NCI-H1694 treated with DMSO at 0.1 percent for 48 hours (cell line): ENCODE measurements around the gene DGKD.
"Not testable (repeated sequence)": the region's sequence is repeated elsewhere in the genome, so short reads cannot be mapped to it uniquely, and the experiment has no call there.

ENCODE experiments used
- DNase-seq: peaks from one replicate; lab custom pipeline; 2025; lab: John Stamatoyannopoulos, UW

DGKD gene

DNA sequence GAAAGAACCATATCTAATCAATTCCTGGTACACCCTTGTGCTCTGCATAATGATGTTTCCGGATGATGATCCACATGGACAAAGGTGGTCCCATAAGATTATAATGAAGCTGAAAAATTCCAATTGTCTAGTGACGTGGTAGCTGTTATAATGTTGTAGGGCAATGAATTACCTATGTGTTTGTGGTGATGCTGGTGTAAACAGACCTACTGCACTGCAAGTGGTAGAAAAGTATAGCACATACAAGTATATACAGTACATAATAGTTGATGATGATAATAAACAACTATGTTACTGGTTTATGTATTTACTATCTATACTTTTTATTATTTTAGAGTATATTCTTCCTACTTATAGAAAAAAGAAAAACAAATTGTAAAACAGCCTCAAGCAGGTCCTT lies 8.4 kb downstream of the DGKD start:
- DNase-seq, result no peak

DNA sequence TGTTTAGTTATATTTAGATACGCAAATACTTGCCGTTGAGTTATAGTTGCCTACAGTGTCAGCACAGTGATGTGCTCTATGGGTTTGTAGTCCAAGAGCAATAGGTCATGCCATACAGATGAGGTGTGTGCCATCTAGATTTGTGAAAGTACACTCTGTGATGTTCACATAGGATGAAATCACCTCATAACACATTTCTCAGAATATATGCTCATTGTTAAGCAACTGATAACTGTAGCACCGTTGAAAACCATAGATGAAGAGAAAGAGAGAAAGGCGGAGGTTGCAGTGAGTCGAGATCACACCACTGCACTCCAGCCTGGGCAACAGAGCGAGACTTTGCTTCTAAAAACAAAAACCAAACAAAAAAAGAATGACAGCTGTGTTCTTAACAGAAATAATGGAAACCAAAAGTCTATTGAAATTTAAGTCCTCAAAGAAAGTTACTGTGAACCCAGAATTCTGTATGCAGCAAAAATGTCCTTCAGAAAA lies 9.5 kb downstream of the DGKD start:
- no peak for DNase-seq

DNA sequence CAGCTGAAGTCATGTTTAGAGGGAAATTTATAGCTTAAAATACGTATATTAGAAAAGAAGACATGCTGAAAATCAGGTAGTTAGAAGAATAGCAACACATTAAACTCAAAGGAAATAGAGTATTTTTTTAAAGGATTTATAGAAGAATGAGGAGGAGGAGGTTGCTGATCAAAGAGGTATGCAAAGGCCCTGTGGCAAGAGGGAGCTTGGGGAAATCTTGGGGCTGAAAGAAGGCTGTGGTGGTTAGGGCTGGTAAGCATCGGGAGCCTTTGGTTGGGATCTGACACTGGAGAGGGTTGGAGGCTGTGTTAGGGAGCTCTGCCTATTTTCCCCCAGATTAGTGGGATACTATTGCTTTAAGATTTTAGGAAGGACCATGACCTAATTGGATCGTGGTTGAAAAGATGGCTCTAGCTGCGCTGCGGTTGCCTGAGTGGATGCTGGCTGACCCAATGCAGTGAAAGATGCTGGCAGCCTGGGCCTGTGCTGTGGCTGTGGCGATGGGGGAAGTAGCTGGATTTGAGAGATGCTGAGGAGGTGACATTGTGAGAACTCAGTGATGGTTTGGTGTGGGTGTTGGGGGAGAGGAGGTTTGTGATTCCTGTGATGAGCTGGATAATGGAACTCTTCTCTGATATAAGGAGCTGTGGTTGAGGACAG lies 11.7 kb downstream of the DGKD start:
- DNase-seq, result no peak

DNA sequence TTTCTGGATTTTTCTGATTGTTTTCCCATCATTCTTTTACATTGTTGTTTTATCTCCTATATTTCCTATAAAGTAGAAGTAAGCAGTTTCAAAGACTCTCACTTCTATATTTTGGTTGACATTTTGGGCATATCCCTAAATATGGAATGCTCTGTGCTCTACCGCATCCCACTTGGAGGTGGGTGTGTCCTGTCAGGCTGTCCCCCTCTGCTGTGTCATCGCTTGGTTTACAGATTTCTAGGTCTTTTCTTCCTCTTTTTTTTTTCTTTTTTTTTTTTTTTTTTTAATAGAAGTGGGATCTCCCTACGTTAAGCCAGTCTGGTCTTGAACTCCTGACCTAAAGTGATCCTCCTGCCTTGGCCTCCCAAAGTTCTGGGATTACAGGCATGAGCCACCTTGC lies 13.3 kb downstream of the DGKD start:
- no peak for DNase-seq

DNA sequence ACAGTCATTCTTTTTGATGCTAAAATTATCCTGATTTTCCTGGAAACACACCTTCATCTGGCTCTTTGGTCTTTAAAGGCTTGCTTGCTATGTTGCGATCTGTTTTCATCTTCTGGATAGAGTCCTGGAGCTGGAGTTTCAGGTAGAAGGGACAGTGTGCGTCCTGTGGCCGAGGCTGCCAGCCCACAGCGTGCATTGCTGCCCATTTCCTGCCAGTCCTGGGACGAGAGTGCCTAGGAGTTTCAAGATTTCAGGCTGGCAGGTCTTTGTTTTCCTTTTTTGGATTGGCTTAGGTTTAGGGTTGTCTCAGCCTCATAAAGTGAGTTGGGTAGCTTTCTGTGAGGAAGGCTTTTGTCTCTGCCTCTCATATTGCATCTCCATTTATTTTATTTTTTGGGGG lies 14.5 kb downstream of the DGKD start:
- no peak for DNase-seq

DNA sequence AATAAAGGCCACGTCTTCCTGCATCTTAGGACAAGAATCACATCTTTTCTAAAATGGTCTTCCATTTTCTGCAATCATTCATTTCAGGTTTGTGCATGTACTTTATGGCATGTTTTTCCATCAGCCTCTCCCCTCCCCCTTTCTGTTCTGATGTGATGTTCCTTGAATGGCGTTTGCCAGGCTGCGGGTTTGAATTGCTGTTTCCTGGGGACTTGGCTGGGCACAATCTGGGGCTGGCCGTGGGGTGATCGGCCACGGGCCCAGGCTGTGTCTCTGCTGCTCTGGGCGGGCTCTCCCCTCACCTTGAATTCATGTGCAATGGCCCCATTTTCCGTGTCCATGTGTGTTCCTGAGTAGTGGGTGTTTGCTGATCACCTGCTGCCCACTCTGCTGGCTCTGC lies 15.2 kb downstream of the DGKD start:
- no peak for DNase-seq

DNA sequence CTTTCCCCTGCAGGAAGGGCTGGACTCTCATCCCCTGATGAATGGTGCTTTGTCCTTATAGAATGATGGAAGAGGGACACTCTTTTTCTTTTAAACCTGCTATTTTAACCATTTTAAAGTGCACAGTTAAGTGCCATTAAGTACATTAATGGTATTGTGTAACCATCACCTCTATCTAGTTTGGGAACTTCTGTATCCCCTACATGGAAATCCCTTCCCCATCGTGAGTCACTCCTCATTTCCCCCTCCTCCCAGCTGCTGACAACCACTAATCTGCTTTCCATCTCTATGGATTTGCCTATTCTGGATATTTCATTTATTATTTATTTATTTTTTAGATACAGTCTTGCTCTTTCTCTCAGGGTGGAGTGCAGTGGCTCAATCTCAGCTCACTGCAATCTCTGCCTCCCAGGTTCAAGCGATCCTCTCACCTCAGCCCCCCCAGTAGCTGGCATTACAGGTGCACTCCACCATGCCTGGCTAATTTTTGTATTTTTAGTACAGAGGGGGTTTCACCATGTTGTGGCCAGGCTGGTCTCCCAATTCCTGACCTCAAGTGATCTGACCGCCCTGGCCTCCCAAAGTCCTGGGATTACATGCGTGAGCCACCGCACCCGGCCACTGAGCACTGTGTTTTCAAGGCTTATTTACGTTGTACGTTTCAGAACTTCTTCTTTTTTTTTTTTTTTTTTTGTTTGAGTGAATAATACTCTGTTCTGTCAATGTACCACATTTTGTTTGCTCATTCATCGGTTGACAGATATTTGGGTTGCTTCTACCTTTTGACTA lies 15.8 kb downstream of the DGKD start:
- no peak for DNase-seq

DNA sequence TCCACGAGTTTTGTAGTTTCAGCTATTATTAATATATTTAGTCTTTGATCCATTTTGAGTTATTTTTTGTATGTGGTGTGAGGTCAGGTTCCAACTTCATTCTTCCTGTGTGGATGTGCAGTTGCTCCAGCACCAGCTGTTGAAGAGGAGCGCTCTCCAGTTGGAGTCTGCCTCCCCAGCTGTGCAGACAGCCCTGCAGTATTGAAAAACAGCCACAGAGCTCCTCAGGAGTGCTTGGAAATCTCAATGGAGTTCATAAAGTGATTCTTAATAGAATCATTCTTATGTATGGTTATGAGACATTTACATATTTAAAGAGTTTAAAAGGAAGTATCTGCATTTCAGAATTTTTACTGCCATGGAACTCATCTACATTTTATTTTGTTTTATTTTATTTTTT lies 17.3 kb downstream of the DGKD start:
- DNase-seq, result no peak

DNA sequence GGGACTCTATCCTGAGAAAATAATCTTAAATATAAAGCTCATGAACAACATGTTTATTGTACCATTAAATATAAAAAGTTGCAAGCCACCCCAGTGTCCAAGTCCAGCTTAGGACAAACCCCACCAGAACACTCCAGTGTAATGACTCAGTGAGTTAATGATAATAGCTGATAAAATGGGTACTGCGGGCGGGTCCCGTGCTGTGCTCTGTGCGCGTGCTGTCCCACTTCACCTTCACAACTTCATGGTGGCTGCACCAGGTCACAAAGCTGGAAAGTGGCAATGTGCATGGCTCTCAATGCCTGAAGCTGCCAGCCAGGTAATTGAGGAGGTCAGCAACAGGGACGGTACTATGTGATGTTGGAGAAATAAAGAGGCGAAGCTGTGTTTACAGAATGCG lies 18.6 kb downstream of the DGKD start:
- DNase-seq, result no peak

DNA sequence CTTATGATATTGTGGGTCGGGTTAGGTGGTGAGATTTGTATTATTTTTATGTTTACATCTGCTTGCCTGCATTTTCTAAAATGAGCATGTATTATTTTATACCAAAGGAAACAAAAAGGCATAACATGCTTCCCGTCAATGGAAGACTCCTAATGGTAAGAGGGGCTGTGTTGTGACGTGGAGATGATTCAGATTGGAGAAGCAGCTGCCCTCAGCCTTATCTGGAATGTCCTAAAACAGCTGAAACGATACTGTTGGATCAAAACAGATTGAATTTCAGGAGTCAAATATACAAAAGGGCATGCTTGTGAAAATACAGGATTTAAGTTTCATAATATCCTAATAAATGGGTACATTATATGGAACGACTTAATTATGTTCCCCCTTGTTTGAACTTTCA lies 19.0 kb downstream of the DGKD start:
- DNase-seq, result no peak

DNA sequence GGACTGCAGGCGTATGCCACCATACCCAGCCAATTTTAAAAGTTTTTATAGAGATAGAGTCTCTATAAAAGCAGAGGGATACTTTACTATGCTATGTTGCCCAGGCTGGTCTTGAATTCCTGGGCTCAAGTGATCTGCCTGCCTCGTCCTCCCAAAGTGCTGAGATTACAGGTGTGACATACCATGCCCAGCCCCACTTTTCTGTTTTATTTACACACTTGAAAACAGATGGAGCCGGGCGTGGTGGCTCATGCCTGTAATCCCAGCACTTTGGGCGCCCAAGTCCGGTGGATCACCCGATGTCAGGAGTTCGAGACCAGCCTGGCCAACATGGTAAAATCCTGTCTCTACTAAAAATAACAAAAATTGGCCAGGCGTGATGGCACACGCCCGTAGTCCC lies 20.5 kb downstream of the DGKD start:
- not testable (repeated sequence) for DNase-seq

DNA sequence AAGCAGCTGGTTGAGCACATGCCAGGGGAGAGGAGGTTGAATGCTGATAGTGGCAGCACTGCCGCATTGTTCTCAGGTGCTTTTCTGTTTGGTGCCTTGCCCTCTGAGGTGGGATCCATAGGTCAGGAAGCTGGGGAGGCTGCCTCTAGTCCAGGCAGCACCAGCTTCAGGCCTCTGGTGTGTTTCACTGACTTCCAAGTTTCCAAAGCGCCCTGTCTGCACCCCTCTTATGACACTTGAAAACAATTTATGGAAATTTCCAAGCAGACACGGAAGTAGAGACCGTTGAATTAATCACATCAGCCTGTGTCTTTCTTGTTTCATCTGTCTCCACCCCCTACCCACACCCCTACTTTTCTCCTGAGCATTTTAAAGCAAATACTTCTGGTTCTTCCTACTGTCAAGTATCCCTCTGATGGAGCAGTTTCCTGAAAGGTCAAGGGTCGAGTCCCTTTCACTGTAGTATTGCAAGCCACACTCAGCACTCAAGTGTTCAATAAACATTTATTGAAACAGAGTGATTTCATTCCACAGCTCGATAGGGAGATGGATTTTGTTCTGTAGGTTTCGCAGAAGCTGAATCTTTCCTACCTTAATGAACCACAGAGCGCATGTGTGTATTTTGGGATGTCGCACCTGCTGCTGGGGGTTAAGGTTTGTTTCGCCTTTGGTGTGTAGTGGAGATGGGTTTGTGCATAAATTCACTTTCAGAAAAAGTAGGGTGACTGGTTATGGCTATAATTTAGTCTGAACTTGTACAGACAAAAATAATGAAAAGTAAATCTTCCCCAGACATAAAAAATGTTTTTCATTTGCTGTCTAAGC lies 21.4 kb downstream of the DGKD start:
- no peak for DNase-seq

DNA sequence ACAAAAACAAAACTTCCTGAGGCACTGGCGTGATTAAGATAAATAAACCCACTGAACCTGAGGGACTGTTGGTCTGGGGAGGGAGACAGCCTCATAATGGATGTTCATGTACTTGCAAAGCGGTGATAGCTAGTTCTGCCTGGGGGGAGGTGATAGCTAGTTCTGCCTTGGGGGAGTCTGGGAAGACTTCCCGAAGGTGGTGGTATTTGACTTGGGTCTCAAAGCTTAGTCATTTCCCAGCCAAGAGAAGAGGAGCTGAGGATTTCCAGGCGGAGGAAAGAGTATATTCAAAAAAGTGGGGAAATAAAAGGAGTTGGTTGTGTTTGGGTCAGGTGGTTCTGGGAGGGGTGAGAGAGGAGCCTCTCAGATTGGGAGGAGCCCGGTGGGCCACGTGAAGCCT lies 24.7 kb downstream of the DGKD start:
- no peak for DNase-seq

DNA sequence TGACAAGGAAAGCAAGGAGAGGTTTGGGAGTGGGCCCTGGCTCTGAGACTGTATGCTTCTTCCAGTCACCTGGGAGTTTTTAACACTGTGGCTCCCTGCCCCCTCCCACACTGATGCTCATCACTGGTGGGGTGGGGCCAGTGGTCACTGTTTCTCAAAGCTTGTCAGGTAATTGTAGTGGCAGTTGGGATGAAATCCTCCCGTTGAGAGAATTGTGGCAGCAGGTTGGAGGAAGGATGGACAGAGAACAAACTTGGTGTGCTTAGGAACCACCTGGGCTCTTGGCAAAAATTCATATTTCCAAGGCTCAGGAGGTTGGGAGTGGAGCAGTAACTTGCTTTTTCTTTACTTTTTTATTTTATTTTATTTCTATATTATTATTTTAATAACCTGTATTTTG lies 25.1 kb downstream of the DGKD start:
- DNase-seq, result no peak

DNA sequence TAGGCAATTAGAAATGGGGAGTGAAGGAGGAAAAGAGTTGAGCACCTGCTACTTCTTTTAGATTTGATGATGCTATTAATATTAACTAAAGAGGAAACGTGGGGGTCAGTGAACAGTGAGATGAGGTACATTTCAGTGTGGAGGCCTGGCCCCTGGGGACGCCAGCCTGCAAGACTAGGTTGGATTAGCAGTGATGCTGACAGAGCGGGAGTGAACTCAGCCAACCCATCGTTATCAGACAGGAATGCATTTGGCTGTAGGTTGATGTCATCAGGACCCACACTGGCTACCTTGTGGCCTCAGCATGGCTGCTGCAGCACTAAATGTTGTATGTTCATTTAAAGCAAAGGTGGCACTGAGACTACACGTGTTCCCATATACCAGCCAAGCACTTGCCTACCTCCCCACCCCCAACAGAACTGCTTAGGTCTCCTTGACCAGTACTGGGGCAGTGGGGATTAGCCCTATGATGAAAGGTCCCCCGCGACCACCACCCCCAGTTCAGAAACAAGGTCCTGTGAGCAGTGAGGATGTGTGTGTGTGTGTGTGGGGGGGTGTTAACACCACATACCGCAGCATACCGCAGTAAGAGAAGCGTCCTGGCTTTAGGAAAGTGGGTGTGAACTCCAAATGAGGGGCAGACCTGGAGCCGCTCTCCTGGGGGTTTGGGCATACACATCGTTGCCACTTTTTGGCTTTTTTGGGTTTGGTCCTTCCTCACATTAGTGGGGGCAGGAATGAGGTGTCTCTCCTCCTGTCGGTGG lies 26.0 kb downstream of the DGKD start:
- DNase-seq, result no peak

DNA sequence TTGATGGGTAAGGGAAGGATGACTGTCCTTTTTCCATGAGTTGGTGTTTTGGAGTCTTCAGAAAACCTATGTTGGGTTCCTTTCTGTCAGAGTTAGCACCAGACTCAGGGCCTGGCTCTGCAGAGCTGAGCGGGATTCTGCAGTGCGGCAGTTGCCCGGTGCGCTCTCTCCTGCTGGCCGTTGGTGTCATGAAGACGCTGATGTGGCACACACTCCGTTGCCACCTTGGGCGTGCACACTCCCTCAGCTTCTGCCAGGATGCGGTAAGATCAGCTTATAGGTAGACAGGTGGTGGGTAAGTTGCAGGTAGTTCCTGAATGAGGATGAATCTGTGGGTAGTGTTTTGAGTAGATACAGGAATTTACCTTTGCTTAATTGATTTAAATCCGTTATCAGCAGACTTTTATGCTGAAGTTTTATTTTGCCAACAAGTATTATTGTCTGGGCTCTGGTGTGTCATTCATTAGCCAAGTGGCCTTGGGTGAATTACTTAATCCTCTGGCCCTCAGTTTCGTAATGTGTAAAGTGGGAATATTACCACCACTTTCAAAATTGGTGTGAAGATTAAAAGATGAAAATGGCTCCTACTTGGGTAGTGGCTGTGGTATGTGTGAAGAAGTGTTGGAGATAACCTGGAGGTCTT lies 26.8 kb downstream of the DGKD start:
- no peak for DNase-seq

DNA sequence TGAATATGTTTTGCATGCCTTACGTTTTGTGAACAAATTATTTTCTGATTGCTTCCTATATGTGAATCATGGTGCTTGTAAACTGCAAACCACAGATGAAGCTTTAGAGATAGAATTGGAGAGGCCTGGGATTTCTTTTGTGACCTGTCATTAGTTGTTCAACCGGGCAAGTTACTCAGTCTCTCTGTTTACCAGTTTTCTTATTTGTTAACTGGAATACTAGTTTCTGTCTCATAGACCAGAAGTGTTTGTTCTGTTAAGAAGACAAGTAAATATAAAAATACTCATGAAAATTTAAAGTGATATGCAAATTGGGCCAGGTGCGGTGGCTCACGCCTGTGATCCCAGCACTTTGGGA lies 27.3 kb downstream of the DGKD start:
- DNase-seq, result no peak

DNA sequence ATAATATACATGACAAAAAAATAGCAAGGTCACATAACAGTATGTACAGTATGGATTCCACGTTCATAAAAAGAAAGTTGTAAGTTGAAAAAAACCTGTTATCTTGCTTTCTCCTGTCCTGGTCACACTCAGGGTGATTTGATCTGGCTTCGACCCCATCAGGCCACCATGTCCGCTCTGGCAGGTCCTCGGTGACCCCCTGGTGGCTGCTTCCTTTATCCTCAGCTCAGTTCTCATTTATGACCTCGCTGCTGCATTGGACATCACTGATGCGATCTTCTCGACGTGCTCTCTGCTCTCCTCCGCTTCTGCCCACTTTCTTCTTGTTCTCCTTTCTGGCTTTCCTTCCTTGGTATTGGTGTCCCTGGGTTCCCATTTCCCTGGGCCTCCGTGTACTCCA lies 29.7 kb downstream of the DGKD start:
- DNase-seq, result no peak

DNA sequence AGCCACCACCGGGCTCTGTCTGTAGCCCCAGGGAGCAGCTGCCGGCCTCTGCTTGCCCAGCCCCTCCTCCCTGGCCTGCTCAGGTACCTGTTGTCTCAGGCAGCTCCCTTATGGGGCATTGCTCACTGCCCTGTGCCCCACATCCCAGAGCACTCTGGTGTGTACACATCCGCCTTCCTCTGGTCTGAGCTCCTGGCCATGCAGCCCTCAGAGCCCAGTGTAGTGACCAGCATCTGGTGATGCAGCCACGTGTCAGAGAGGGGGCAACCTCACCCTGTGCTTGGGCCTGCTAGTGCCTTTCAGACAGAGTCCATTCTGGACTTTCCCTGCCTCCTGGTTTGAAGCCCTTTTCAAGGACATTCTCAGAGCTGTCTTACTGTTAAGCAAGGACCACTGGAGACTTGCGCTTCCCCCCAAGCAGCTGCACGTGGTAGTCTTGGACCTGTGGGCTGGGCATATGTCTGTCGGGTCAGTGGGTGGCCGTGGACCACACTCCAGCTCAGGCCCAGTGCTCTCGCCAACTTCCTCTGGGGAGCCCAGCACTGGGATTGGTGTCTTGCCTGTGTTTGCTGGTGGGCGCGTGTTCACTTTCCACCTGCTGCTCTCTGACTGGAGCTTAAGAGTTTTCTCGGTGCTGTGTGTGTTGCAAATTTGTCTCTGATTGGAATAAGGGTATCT lies 30.7 kb downstream of the DGKD start:
- DNase-seq, result no peak

DNA sequence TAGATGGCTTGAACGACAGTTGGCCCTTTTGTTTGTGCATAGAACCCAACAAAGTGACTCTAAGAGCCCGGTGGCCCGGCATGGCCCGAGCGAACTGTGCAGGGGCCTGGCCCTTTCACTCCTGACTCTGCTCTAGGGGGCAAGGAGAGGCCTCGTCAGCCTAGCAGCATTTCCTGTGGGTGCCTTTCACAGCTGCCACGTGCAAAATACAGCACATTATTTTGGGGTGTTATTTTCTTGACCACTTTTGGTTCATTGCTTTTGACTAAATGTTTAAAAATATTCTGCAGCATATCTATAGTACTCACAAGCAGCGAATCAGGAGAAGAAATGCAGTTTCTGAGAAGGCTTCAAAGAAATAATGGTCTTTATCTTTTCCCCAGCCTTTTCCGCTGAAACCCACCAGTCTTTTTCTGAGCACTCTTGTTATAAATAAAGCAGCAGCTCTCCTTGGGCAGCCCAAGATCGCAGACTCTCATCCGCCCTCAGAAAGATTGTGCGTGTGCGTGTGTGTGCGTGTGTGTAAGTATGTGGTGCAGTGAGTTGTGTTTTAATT lies 31.3 kb downstream of the DGKD start:
- no peak for DNase-seq
